Neural progenitor cell (in vitro differentiated cells): Measurements from ENCODE around the gene RUFY2.

Source experiments
- CTCF ChIP-seq: fragments of 200-600 bp; sonication (generic); IDR thresholded peaks from 2 replicates; pipeline ENCODE4 v1.5.1; 2017; ENCODE audit warnings: antibody characterized with exemption, mild to moderate bottlenecking
- EZH2 ChIP-seq: fragments of 200-600 bp; sonication (generic); IDR thresholded peaks from 2 replicates; pipeline ENCODE4 v1.6.1; 2017; ENCODE audit warnings: antibody characterized with exemption, mild to moderate bottlenecking, moderate library complexity
- EZH2phosphoT487 ChIP-seq: fragments of 200-600 bp; sonication (generic); IDR thresholded peaks from 2 replicates; pipeline ENCODE4 v1.6.1; 2017; ENCODE audit warnings: antibody characterized with exemption

GRCh38 chr10:68327889-68328786 lies 78.9 kb downstream of the RUFY2 start:
- TF ChIP-seq CTCF (no peak), EZH2 (no peak), EZH2phosphoT487 (no peak)
